HepG2 (cell line): ENCODE measurements around the gene NREP. TPM values are rescaled to one million over a fixed set of nuclear protein-coding genes. Genes with fewer than 3 reads are reported as not detected.
A peak's percentile ranks its signal among the peaks of the same experiment; 100 is the strongest.

Experiments
- CHD2 ChIP-seq: IDR thresholded peaks from 2 replicates; pipeline ENCODE4 v1.6.1; 2011; ENCODE audit warnings: low read depth, low read length, improper control_type of control experiment
- HOXA9 ChIP-seq: sonication (generic); formaldehyde crosslinking; IDR thresholded peaks from 2 replicates; pipeline ENCODE4 v1.8.1; 2022; ENCODE audit warnings: missing genetic modification reagents, mild to moderate bottlenecking, moderate library complexity, borderline replicate concordance
- JUND ChIP-seq: sonication (generic); formaldehyde crosslinking; IDR thresholded peaks from 2 replicates; pipeline ENCODE4 v1.8.0; 2022; ENCODE audit warnings: mild to moderate bottlenecking, missing genetic modification reagents
- RAD51 ChIP-seq: fragments of 450-650 bp; IDR thresholded peaks from 2 replicates; pipeline ENCODE4 v1.6.1; 2016; ENCODE audit warnings: borderline replicate concordance
- STAT5B ChIP-seq: sonication (generic); formaldehyde crosslinking; IDR thresholded peaks from 2 replicates; pipeline ENCODE4 v1.4.0; 2020; ENCODE audit warnings: missing genetic modification reagents
- U2AF1 ChIP-seq: fragments of 200-400 bp; formaldehyde crosslinking; optimal IDR thresholded peaks from 2 replicates; pipeline ENCODE3; 2017; ENCODE audit warnings: mild to moderate bottlenecking, low read depth, low read length
- ZNF24 ChIP-seq: fragments of 450-650 bp; IDR thresholded peaks from 2 replicates; pipeline ENCODE4 v1.6.1; 2017; ENCODE audit warnings: antibody characterized with exemption, mild to moderate bottlenecking
- ZNF33A ChIP-seq: sonication (generic); formaldehyde crosslinking; IDR thresholded peaks from 2 replicates; pipeline ENCODE4 v1.5.1; 2020; ENCODE audit warnings: missing genetic modification reagents, mild to moderate bottlenecking, moderate library complexity, borderline replicate concordance
- ZNF737 ChIP-seq: sonication (generic); formaldehyde crosslinking; IDR thresholded peaks from 2 replicates; pipeline ENCODE4 v1.5.0; 2020; ENCODE audit warnings: missing genetic modification reagents, mild to moderate bottlenecking, borderline replicate concordance
- polyA plus RNA-seq, 8 experiments: library from polyadenylated mRNA; depleted of rRNA in 3 of 8; stranded (reverse) in 7 of 8; unstranded in 1 of 8; fragments of >200 nt; fragmentation: Illumina TruSeq in 4 of 8; extraction: Trizol in 4 of 8; gene quantifications; 2 replicates each; pipeline versions ENCODE4 v1.2.1 to v1.2.3, GENCODE V29; 2011 to 2016; ENCODE audit warnings: low read depth in 4 of 8, missing spikeins in 1 of 8, mixed read lengths in 1 of 8; ENCODE audit not compliant: insufficient read depth in 1 of 8
- total RNA-seq, 5 experiments: library from RNA; depleted of rRNA; stranded (reverse); fragments of >200 nt; fragmentation: Illumina TruSeq; extraction: Trizol; gene quantifications; 2 replicates each; pipeline ENCODE4 v1.2.3, GENCODE V29; 2016; ENCODE audit warnings: low read depth in 1 of 5
- TF ChIP-seq, protein P1 (sequence below): IDR thresholded peaks from 2 replicates; pipeline ENCODE4 v1.6.1; 2018; ENCODE audit warnings: missing genetic modification reagents, mild to moderate bottlenecking, missing compliant biosample characterization
- TF ChIP-seq, protein P2 (sequence below): sonication (generic); formaldehyde crosslinking; IDR thresholded peaks from 2 replicates; pipeline ENCODE4 v1.8.1; 2023; ENCODE audit warnings: mild to moderate bottlenecking, missing genetic modification reagents
- TF ChIP-seq, protein P3 (sequence below): sonication (generic); formaldehyde crosslinking; IDR thresholded peaks from 2 replicates; pipeline ENCODE4 v1.4.0; 2020; ENCODE audit warnings: missing genetic modification reagents, borderline replicate concordance
- TF ChIP-seq, protein P4 (sequence below): sonication (generic); formaldehyde crosslinking; IDR thresholded peaks from 2 replicates; pipeline ENCODE4 v1.8.1; 2022; ENCODE audit warnings: mild to moderate bottlenecking, missing genetic modification reagents
- TF ChIP-seq, protein P5 (sequence below): IDR thresholded peaks from 2 replicates; pipeline ENCODE4 v1.6.1; 2012; ENCODE audit warnings: inconsistent platforms
- TF ChIP-seq, protein P6 (sequence below): fragments of 450-650 bp; IDR thresholded peaks from 2 replicates; pipeline ENCODE4 v1.6.1; 2017
- TF ChIP-seq, protein P7 (sequence below): sonication (generic); formaldehyde crosslinking; IDR thresholded peaks from 2 replicates; pipeline ENCODE4 v1.4.0; 2020; ENCODE audit warnings: low read depth, mild to moderate bottlenecking, missing genetic modification reagents

Gene NREP
- total and polyA plus RNA-seq, 2 of the 13 experiments (the other 11 are each of a cell fraction or from before 2014, with no cell fraction given), result 40.5 to 102 TPM

DNA sequence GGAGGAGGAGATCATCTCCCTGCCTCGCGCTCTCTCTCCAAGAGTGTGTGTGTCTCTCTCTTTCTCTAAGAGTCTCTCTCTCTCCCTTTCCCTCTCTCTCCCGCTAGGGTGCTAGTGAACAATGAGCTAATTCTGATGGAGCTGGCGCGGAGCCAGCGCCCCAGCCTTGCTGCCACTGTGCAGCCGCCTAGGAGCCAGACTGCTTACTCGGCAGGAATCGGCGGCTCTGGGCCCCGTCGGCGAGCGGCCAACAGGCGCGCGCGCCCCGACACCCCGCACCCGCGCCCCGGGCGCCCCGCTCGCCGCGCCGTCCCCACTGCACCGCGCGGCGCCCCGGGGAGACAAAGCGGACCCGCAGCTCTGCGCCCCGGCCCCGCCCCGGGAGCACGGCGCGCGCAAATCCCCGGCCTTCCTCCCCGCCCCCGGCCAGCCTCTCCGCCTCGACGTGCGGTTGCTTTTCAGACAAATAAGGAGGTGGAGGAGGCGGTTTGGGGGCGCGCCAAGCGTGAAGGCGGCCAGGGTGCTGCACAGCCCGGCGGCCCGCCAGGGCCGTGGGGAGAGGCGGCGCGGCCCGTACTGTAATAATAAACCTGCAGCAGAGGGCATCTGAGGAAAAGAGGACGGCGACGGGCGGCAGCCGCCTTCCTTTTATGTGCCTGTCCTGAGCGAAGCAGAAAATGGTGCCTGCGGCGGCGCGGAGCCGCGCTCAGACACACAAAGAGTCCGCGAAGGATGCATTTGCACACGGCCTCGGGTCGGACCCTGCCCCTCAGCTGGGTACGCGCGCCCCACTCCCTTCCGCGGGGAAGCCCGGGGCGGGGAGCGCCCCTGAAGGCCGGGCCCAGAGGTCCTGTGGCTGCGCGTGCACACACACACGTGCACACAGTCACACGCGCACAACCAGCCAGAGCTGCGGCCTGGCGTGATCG, 625 bp upstream of the NREP start (continued):
- TF ChIP-seq JUND (CRISPR knock-in tag), result no peak
- TF ChIP-seq, protein P1, sequence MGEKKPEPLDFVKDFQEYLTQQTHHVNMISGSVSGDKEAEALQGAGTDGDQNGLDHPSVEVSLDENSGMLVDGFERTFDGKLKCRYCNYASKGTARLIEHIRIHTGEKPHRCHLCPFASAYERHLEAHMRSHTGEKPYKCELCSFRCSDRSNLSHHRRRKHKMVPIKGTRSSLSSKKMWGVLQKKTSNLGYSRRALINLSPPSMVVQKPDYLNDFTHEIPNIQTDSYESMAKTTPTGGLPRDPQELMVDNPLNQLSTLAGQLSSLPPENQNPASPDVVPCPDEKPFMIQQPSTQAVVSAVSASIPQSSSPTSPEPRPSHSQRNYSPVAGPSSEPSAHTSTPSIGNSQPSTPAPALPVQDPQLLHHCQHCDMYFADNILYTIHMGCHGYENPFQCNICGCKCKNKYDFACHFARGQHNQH (CRISPR knock-in tag), result peak; percentile 77
- no peak for TF ChIP-seq ZNF24
- TF ChIP-seq STAT5B (CRISPR knock-in tag), result no peak
- TF ChIP-seq ZNF33A (CRISPR knock-in tag), result no peak
- peak; percentile 58; the same call in 1 of the 2 replicates for TF ChIP-seq ZNF737 (CRISPR knock-in tag)
- no peak for TF ChIP-seq CHD2
- TF ChIP-seq, protein P2, sequence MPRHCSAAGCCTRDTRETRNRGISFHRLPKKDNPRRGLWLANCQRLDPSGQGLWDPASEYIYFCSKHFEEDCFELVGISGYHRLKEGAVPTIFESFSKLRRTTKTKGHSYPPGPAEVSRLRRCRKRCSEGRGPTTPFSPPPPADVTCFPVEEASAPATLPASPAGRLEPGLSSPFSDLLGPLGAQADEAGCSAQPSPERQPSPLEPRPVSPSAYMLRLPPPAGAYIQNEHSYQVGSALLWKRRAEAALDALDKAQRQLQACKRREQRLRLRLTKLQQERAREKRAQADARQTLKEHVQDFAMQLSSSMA (CRISPR knock-in tag), result peak; percentile 6; the same call in 1 of the 2 replicates
- TF ChIP-seq, protein P3, sequence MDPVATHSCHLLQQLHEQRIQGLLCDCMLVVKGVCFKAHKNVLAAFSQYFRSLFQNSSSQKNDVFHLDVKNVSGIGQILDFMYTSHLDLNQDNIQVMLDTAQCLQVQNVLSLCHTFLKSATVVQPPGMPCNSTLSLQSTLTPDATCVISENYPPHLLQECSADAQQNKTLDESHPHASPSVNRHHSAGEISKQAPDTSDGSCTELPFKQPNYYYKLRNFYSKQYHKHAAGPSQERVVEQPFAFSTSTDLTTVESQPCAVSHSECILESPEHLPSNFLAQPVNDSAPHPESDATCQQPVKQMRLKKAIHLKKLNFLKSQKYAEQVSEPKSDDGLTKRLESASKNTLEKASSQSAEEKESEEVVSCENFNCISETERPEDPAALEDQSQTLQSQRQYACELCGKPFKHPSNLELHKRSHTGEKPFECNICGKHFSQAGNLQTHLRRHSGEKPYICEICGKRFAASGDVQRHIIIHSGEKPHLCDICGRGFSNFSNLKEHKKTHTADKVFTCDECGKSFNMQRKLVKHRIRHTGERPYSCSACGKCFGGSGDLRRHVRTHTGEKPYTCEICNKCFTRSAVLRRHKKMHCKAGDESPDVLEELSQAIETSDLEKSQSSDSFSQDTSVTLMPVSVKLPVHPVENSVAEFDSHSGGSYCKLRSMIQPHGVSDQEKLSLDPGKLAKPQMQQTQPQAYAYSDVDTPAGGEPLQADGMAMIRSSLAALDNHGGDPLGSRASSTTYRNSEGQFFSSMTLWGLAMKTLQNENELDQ (CRISPR knock-in tag), result no peak
- no peak for TF ChIP-seq U2AF1
- TF ChIP-seq, protein P4, sequence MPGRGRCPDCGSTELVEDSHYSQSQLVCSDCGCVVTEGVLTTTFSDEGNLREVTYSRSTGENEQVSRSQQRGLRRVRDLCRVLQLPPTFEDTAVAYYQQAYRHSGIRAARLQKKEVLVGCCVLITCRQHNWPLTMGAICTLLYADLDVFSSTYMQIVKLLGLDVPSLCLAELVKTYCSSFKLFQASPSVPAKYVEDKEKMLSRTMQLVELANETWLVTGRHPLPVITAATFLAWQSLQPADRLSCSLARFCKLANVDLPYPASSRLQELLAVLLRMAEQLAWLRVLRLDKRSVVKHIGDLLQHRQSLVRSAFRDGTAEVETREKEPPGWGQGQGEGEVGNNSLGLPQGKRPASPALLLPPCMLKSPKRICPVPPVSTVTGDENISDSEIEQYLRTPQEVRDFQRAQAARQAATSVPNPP, result no peak
- no peak for TF ChIP-seq RAD51
- no peak for TF ChIP-seq HOXA9 (CRISPR knock-in tag)
- TF ChIP-seq, protein P5, sequence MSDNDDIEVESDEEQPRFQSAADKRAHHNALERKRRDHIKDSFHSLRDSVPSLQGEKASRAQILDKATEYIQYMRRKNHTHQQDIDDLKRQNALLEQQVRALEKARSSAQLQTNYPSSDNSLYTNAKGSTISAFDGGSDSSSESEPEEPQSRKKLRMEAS, result peak; percentile 96
- TF ChIP-seq, protein P6, sequence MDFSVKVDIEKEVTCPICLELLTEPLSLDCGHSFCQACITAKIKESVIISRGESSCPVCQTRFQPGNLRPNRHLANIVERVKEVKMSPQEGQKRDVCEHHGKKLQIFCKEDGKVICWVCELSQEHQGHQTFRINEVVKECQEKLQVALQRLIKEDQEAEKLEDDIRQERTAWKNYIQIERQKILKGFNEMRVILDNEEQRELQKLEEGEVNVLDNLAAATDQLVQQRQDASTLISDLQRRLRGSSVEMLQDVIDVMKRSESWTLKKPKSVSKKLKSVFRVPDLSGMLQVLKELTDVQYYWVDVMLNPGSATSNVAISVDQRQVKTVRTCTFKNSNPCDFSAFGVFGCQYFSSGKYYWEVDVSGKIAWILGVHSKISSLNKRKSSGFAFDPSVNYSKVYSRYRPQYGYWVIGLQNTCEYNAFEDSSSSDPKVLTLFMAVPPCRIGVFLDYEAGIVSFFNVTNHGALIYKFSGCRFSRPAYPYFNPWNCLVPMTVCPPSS, result no peak
- TF ChIP-seq, protein P7, sequence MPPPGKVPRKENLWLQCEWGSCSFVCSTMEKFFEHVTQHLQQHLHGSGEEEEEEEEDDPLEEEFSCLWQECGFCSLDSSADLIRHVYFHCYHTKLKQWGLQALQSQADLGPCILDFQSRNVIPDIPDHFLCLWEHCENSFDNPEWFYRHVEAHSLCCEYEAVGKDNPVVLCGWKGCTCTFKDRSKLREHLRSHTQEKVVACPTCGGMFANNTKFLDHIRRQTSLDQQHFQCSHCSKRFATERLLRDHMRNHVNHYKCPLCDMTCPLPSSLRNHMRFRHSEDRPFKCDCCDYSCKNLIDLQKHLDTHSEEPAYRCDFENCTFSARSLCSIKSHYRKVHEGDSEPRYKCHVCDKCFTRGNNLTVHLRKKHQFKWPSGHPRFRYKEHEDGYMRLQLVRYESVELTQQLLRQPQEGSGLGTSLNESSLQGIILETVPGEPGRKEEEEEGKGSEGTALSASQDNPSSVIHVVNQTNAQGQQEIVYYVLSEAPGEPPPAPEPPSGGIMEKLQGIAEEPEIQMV (CRISPR knock-in tag), result no peak
